ENCODE measurements around the gene KRT71.

KRT71 gene

GRCh38 chr12:52535574-52535973 lies 17.4 kb downstream of the KRT71 start:
- no peak for DNase-seq

- DNase-seq, result no peak
Measured at GRCh38 chr12:52534482-52534881, 18.5 kb downstream of the KRT71 start.

- no peak for DNase-seq
Measured at GRCh38 chr12:52533686-52534470, 19.1 kb downstream of the KRT71 start.

- DNase-seq, result no peak
Measured at GRCh38 chr12:52532636-52533035, 20.3 kb downstream of the KRT71 start.

- DNase-seq, result no peak
Measured at GRCh38 chr12:52531566-52532300, 21.2 kb downstream of the KRT71 start.

- no peak for DNase-seq
Measured at GRCh38 chr12:52530905-52531304, 22.0 kb downstream of the KRT71 start.

- DNase-seq, result no peak
Measured at GRCh38 chr12:52530366-52530765, 22.6 kb downstream of the KRT71 start.

GRCh38 chr12:52529846-52530245 lies 23.1 kb downstream of the KRT71 start:
- DNase-seq, result no peak

GRCh38 chr12:52529417-52529816 lies 23.5 kb downstream of the KRT71 start:
- no peak for DNase-seq

GRCh38 chr12:52528641-52529143 lies 24.3 kb downstream of the KRT71 start:
- DNase-seq, result no peak

GRCh38 chr12:52527121-52527800 lies 25.7 kb downstream of the KRT71 start:
- DNase-seq, result no peak

- DNase-seq, result no peak
Measured at GRCh38 chr12:52526511-52526951, 26.4 kb downstream of the KRT71 start.

GRCh38 chr12:52525661-52526499 lies 27.1 kb downstream of the KRT71 start:
- DNase-seq, result no peak

- DNase-seq, result no peak
Measured at GRCh38 chr12:52524898-52525591, 27.9 kb downstream of the KRT71 start.

- no peak for DNase-seq
Measured at GRCh38 chr12:52524241-52524897, 28.6 kb downstream of the KRT71 start.

- no peak for DNase-seq
Measured at GRCh38 chr12:52523824-52524223, 29.1 kb downstream of the KRT71 start.

GRCh38 chr12:52522346-52523011 lies 30.5 kb downstream of the KRT71 start:
- DNase-seq, result no peak

- no peak for DNase-seq
Measured at GRCh38 chr12:52521568-52522266, 31.2 kb downstream of the KRT71 start.

GRCh38 chr12:52521175-52521567 lies 31.8 kb downstream of the KRT71 start:
- no peak for DNase-seq
